GM19324 (cell line): Measurements from ENCODE around the gene ARHGAP35.
"Not testable (repeated sequence)": the region's sequence is repeated elsewhere in the genome, so short reads cannot be mapped to it uniquely, and the experiment has no call there.

Experiments
- ATAC-seq: cut with Tn5 transposase; IDR thresholded peaks from one replicate; pipeline ENCODE4 v1.9.1; 2021; ENCODE audit warnings: mild to moderate bottlenecking, moderate library complexity; ENCODE audit not compliant: unreplicated experiment, low FRiP score

Gene ARHGAP35

GRCh38 chr19:46860846-46861690 is at the start of gene ARHGAP35:
Gene ARHGAP35, plus strand, starts transcription at chr19:46860997. Its CDS starts 57,679 bp downstream, at chr19:46918676.
- ATAC-seq = peak; percentile 19

GRCh38 chr19:46812977-46813838 is 47.6 kb upstream of the ARHGAP35 start:
- ATAC-seq = no peak

GRCh38 chr19:46813839-46814358 is 46.9 kb upstream of the ARHGAP35 start:
- ATAC-seq = no peak

GRCh38 chr19:46815833-46816627 is 44.8 kb upstream of the ARHGAP35 start:
- ATAC-seq = no peak

GRCh38 chr19:46818812-46819211 is 42.0 kb upstream of the ARHGAP35 start:
- no peak for ATAC-seq

GRCh38 chr19:46821512-46822409 is 39.0 kb upstream of the ARHGAP35 start:
- ATAC-seq = no peak

GRCh38 chr19:46822410-46822787 is 38.4 kb upstream of the ARHGAP35 start:
- not testable (repeated sequence) for ATAC-seq

- ATAC-seq = no peak
Observed at GRCh38 chr19:46823049-46823448, 37.7 kb upstream of the ARHGAP35 start.

- no peak for ATAC-seq
Observed at GRCh38 chr19:46824890-46825730, 35.7 kb upstream of the ARHGAP35 start.

- no peak for ATAC-seq
Observed at GRCh38 chr19:46825731-46826055, 35.1 kb upstream of the ARHGAP35 start.

GRCh38 chr19:46828484-46828883 is 32.3 kb upstream of the ARHGAP35 start:
- no peak for ATAC-seq

- no peak for ATAC-seq
Observed at GRCh38 chr19:46830864-46831263, 29.9 kb upstream of the ARHGAP35 start.

- no peak for ATAC-seq
Observed at GRCh38 chr19:46834121-46834520, 26.7 kb upstream of the ARHGAP35 start.

- ATAC-seq = no peak
Observed at GRCh38 chr19:46834984-46835383, 25.8 kb upstream of the ARHGAP35 start.

GRCh38 chr19:46838160-46838559 is 22.6 kb upstream of the ARHGAP35 start:
- no peak for ATAC-seq

- no peak for ATAC-seq
Observed at GRCh38 chr19:46839752-46840497, 20.9 kb upstream of the ARHGAP35 start.

- no peak for ATAC-seq
Observed at GRCh38 chr19:46840498-46840942, 20.3 kb upstream of the ARHGAP35 start.
